ENCODE results near the gene JARID2.
A peak's percentile ranks its signal among the peaks of the same experiment; 100 is the strongest.

JARID2 gene

DNA sequence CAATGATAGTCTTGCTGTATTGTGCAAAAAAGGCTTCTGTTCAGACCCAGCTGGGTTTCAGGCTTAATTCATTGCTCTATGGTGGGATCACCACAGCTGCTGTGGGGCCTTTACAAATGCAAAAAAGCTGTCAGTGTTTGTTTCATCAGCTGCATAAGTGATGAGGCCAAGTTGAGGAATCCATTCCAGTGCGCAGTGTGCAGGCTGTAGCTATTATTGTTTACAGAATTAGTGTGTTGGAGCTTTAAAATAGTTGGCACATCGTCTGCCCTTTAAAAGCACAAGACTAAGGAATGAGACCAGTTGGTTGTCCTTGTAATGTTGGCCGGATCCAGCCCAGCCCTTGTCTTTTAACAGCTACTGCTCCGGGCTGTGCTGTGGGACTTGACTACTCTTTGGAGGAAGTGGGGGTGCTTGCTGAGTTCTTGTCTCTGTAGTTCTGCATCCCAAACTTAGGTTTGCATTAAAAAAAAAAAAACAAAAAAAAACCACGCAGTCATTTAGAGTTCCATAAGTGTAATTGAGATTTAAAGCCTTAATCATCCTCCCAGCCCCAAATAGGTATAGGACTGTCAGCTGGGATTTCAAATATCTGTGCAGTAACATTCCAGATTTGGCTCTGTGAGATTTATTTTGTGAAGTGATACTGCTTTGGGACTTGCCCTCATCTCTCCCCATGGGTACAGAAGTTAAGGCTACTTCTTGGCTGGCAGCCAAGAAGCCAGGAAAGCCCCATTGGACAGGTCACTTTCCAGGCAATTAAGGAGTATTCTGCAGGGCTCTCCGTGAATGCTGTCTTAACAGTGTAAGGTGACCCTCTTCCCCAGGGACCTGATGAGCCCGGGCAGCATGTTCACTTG lies 19.3 kb downstream of the JARID2 start:
- peak; percentile 94 for DNase-seq (ENCODE audit: low spot score)

DNA sequence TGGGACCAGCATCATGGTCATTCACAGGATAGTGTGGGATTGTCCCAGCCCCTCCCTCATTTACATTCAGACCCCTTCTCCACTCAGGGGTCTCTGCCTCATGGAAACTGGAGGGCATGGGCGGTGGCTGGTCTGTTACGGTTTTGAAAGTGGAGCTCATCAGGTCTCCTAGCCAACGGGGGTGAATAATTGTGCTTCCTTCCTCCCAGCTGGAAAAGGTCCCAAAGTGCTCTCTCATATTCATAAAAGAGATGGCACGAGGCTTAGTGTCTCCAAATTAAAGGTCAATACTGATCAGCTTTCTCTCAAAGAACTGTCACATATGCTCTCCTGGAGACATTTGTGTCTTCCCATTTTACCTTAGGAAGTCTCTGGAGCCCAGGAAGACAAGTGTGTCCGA lies 19.9 kb downstream of the JARID2 start:
- no peak for DNase-seq (ENCODE audit: low spot score)

DNA sequence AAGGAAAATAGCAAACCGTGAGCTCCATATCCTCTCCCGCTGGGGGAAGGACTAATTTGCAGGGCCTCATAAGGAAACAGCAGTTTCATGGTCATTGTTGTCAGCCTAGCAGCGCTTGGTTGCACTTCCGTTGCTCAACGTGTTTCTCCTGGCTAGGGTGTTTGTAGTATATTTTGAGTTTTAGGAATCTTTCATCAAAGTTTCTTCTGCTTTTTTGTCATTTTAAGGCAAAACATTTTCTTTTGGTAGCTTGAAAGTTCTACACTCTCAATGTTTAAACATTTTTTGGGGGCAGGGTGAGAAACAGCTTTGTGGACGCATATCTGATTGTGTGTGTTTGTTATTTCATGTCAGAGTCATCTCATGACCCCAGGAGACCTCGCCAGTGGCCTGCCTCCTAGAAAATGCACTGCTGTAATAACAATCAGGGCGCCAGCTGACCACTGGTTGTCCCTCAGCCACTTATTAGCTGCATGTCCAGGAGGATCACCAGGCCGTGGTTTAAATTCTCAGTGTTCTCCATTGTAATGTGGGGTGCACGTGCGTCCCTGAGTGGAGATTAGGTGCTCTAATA lies 20.6 kb downstream of the JARID2 start:
- no peak for DNase-seq (ENCODE audit: low spot score)

DNA sequence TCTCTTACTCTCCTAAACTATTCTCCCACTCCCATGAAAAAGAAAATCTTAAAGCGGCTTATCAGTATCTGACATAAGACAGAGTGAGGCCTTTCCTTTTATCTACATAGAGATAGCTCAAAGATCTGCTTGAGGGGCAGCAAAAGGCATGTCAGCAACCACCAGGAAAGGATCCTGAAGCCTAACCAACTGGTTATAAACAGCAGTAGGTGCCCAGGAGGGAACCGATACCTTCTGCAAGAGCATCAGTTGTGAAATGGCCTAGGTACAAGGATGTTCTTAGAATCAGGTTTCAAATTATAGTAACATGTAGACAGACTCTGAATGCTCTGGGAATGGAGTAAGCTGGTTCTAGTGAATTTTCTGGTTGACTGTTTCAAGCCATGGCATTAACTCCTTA lies 21.4 kb downstream of the JARID2 start:
- DNase-seq (ENCODE audit: low spot score), result no peak

DNA sequence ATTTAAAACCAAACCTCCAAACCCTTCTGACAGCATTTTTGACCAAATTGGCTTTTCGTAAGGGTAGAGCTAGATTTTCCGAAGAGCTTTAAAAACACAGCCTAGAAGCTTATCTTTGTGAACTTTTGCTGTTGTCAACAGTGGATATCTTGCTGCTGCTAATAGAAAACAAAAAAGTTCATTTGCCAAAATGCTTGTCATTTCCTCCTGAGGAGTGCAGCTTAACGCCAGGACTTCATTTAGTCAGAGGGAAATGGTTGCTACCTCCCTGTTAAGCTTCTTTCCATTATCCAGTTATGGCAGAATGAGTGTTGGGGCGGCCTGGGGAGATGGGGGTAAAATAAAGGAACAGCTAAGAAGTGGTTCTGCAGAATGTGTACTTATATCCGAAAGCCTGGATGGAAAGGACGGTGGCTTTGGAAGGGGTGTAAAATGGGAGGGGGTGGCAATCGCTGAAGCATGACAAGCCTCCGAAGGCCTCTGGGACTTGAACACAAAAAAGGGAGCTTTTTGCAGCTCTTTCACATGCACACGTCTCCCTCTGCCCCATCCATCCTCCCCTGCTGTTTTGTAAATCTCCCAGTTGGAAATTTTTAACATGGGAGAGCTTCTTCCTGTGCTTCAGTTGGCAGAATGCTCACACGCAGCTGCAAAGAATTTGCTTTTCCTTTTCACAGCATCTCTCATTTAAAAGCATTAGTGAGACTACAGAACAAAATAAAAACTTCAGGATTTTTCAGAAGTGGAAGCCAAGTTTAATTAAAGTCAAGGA lies 22.5 kb downstream of the JARID2 start:
- no peak for DNase-seq (ENCODE audit: low spot score)

DNA sequence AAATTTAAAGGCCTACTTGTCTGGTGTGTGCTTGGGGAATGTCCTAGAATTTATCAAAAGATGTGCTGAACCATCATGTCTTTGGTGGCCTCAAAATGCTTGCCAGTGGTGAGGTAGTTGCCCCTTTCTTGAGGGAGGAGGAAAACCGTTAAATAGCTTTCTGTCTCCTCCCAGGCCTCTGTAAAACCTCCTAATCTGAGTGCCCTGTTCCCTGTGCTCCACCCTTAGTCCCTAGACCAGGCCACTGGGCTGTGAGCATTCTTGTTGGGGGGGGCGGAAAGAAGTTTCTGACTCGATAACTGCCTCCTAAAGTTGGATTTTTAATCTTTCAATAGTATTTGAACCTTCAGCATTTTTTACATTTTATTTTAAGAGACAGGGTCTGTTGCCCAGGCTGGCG lies 23.1 kb downstream of the JARID2 start:
- no peak for DNase-seq (ENCODE audit: low spot score)

DNA sequence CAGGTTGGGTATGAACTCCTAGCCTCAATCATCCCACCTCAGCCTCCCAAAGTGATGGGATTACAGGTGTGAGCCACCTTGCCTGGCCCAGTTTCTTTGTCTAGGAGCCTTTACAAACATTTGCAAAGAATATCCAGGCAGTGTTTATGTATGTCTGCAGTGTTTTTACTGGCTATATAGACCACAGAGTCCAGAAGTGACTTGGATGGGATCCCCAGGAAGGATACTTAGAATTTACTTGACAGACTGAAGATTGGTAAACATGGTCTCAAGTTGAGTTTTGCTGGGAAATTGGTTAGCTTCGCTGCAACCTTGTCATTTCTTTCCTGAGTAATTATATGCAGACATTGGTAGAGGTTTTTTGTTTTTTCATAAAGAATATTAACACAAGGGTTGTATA lies 23.8 kb downstream of the JARID2 start:
- no peak for DNase-seq (ENCODE audit: low spot score)

DNA sequence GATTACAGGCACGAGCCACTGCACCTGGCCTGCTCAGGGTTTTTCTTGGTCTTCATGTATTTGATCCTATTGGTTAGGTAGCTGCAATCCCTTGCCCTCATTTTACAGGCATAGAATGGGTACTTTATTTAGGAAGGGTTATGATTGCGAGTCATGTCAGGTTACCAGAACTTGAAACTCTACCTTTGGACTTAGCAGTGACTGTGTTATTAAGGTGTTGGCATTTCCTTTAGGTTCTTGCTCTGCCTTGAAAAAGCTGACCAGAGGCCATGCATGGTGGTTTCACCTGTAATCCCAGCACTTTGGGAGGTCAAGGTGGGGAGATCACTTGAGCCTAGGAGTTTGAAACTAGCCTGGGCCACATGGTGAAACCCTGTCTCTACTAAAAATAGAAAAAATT lies 24.5 kb downstream of the JARID2 start:
- DNase-seq (ENCODE audit: low spot score), result no peak

DNA sequence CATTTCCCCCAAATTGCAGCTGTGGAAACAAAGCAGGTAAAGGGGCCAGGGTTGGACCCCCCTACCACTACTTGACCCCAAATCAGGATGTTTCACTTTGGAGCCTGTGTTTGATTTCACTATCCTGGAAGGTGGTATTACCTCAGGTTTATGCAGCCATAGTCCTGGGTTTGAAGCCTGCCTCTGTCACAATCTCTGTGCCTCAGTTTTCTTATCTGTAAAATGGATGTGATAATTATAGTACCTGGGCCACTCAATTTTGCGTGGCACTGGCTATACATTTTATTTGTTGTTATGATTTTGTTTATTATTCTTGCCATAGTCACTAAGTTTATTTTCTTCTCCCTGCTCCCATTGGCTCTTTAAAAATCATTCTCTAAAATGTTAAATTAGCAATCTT lies 26.7 kb downstream of the JARID2 start:
- DNase-seq (ENCODE audit: low spot score), result no peak

DNA sequence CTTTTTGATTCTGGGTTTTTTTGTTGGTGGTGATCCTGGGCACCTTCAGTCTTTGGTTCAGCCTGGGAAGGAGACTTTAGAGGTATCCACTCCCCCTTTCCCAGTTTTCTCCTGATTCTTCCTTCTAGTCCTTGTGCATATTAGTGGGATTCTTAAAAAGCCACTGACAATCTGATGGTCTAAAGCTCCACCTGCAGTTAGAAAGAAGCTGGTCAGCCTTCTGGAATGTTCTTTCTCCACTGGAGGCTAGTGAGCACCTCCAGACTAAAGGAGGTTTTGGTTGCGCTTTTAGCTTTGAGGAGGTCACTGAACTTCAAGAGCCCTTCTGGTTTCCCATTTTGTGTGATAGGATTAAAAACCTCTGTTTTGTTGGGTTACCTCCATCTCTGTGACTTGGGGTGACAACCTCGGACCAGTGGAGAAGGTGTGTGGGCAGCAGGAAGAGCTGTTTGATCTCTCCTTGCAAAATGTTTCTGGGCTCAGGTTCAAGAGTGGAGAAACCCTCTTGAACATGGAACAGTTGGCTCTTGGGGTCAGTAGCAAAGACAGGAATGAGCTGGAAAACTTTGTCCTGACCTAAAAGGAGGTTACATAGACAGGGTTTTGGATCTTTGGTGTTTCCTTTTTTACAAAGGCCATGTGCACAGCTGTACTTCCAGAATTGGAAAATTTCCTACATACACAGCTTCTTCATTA lies 29.0 kb downstream of the JARID2 start:
- no peak for DNase-seq (ENCODE audit: low spot score)

DNA sequence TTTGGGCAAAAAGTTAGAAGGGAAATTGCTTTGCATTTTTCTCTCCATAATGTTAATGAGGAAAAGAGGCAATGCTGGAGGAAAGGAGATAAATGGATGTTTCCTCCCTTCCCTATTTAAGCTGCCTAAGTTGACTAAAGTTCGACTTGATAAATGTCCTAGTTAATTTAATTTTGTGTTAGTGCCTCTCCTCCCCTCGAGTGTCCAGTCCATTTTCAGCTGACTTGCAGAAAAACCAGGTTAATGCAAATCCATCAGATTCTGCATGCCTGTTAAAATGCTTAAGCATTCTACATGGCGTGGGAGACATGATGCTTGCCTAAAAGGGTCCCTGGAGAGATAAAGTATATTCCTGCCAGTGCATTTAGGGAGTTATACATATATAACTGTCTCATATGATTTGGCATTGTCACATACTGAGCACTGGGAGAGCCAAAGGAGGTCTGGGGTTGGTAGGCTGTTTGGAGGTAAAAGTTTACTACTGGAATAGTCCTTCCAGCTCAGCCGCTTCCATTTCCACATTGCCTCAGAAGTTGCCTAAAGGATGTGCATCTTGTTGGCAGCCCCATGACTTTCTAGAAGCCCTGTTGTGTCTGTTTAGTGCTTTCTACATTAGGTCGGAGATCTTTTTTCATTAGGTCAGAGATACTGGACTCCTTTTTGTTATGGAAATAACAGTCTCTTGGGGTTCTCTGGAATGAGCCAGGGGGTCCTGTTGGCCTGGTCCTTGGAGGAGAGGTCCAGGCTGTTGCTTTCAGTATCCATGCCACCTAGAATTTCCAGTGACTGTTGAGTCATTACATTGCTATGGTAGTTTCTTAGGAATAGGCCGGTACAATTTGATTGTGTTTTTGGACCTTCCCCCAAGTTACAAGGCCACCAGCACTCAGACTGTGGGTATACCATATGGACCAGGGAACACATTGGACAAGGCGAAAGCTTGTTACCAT lies 30.4 kb downstream of the JARID2 start:
- no peak for DNase-seq (ENCODE audit: low spot score)

DNA sequence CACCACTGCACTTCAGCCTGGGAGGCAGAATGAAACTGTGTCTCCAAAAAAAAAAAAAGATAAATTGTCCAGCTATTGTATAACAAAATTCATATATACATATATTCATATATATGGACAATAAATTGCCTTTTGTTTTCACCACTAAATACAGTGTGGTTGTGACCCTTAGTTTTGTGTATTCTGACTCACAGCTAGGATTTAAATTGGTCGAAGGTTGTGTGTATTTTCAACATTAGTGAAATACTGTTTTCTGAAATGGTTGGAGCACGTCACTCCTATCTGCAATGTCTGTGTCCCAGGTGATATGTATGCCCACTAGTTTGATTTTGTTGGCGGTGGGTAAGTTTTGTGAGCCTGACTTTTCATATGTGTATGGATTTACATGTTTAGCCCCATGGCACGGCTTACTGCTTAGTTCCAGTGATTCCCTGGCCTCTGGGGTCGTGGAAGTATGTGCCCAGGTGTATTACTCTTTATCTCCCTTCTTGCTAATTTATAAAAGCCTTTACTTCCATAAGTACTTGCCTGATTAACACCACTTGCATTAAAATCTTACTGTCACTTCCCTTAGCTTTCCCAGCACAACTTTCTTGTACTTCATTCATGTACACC lies 33.3 kb downstream of the JARID2 start:
- DNase-seq (ENCODE audit: low spot score), result no peak

DNA sequence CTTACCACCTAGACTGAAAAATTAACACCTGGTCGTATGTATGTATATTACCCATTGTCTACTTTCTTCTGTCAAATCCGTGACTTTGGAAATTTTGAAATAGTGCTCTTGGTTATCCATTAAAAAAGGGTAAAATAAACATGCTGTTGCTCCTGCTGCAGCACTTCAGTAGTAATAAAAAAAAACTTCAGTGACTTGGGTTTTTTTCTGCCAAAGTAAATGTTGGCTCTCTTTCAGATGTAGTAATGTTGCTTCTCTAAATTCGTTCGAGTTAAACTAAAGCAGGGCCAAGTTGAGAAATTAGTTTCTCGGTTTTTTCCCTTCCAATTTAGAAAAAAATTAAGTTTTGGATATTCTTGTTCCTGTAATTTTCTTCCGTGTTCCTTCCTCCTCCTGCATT lies 34.2 kb downstream of the JARID2 start:
- DNase-seq (ENCODE audit: low spot score), result no peak

DNA sequence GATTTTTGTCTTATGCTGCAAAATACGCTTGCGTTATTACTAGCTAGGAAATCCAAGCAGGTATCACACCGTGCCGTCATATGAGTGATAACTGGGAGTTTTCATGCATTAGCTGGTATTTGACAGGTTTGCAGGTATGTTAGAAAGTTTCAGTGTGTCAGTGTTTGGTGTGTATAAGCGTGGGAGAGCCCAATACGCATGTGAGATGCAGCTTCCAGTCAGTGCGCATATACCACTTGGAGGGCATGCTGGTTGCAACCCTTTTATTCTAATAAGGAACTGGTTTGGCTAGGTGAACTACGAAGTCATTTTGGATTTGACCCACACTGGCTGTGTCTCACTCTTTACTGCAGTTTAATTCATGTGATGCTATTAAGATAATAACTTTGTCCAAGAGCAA lies 35.1 kb downstream of the JARID2 start:
- DNase-seq (ENCODE audit: low spot score), result no peak

DNA sequence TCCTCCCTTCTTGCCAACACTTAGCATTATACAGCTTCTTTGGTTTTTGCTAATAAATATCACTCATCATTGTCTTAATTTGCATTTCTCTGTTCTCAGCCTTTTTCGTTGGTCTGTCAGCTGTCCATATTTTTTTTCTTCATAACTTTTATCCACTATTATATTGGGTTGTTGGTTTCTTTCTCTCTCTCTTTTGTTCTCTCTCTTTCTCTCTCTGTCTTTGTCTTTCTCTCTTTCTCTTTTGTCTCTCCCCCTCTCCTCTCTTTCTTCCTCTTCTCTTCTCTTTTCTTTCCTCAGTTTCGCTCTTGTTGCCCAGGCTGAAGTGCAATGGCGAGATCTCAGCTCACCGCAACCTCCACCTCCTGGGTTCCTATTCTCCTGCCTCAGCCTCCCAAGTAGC lies 36.5 kb downstream of the JARID2 start:
- DNase-seq (ENCODE audit: low spot score), result no peak

DNA sequence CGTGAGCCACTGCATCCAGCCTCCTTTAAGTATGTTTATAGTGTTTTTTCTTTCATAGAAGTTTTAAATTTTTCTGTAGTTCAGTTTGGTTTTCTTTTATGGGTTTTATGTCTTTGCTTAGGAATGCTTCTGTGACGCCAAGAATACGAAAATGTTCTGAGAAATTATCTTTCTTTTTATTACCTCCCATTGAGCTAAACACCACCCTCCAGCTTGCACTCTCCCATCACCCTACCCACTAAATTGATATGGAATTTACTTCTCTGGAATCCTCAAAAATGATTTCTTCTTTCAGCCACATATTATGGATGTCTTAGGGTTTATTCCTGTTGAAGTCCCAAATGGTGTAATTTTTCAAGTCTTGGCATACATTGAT lies 38.1 kb downstream of the JARID2 start:
- no peak for DNase-seq (ENCODE audit: low spot score)

DNA sequence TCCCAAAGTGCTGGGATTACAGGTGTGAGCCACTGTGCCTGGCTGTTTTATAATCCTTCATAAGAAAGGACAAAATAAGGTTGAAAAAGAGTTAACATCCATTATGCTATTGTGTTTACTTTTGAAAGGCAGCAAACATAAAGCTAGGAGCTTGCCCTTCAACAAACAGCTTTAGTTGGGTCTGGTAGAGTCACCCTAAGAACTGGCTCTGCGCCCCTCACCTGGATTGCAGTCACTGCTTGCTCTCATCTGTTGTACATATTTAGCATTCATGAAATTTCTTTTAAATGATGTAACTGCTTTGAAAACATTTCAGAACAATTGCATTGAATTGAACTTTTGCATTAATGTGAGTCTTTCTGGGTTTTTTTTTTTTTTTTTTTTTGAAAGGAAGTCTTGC lies 38.9 kb downstream of the JARID2 start:
- DNase-seq (ENCODE audit: low spot score), result no peak

DNA sequence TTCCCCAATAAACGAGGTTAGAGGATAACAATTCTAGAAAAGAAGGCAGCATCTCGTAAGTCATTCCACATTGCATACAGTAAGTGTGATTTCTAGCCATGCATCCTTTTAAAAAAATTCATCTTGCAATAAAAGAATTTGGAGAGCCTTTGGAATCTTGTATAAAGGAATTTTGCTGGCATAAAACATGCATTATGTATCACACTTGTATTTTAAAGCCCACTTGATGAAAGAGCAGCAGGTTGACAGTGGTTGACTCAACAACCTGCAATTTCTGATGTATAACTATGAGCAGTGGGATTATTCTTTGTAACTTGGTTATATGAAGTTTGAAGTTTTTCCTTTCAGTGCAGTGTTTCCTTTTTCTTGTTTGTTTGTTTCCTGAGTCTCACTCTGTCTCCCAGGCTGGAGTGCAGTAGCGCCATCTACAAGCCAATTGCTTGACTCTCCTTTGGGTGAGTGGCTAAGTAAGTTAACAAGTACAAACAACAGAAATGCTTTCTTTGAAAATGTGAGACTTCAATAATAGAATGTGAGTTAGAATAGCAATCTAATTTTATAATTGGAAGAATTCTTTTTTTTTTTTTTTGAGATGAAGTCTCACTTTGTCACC lies 39.9 kb downstream of the JARID2 start:
- DNase-seq (ENCODE audit: low spot score), result no peak

DNA sequence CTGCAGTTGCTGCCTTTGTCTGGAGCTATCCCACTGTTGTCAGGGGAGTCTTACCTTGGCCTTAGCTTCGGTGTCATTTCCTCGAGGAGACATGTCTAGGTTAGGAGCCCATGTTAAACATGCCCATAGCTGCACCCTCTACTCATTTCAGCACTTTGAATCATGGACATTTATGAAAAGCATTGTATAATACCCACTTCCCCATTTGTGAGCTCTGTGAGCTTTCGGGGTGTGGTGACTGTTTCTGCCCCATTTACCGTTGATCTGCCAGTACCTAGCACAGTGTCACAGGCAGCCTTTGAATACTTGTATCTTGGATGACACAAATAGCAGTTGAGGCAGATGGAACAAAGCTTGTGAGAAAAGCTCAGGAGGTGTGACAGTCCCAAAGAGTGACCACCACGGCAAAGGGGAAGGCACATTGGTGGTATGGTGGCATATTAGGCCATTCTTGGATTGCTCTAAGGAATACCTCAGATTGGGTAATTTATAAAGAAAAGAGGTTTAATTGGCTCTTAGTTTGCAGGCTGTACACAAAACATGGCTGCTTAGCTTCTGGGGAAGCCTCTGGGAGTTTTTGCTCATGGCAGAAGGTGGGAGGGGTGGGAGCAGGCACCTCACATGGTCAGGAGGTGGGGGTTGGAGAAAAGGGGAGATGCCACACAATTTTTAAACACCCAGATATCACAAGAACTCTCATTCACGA lies 42.0 kb downstream of the JARID2 start:
- no peak for DNase-seq (ENCODE audit: low spot score)

DNA sequence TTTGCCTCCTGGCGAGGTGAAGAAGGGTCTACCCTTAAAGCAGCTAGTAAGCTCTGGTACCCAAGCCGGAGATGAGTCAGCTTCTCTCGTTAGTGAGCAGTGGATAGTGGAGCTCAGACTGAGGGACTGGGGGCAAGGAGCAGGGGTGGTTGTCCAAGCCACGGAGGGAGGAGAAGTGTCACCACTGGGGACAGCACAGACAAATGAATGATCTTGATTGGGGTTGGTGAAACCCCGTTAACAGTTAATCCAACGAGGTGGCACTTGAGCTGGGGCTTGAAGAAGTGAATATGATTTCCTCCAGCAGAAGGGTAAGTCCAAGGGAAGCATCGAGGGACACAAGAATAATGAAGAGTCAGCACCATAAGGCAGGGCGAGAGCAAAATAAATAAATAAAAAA lies 43.0 kb downstream of the JARID2 start:
- DNase-seq (ENCODE audit: low spot score), result no peak
